Gastroesophageal sphincter (tissue), 3 donors: ENCODE results near the gene GPHN.

ENCODE experiments used
- EP300 ChIP-seq: sonication (generic); formaldehyde crosslinking; IDR thresholded peaks from one replicate; pipeline ENCODE4 v1.6.1; 2017; ENCODE audit warnings: antibody characterized with exemption, mild to moderate bottlenecking
- POLR2A ChIP-seq, 2 donors: fragments of 450-650 bp; IDR thresholded peaks; one replicate each; pipeline ENCODE4 v1.6.1; 2017; ENCODE audit warnings: antibody characterized with exemption in 2 of 2, mild to moderate bottlenecking in 2 of 2, moderate library complexity in 1 of 2
- TF ChIP-seq, protein P1 (sequence below), 4 experiments: fragments of 200-600 bp in 2 of 4; fragments of 450-650 bp in 2 of 4; sonication (generic) in 1 of 4; IDR thresholded peaks; one replicate each; pipeline ENCODE4 v1.5.1; 2017 to 2019; ENCODE audit warnings: antibody characterized with exemption in 4 of 4, mild to moderate bottlenecking in 2 of 4, moderate library complexity in 2 of 4

DNA sequence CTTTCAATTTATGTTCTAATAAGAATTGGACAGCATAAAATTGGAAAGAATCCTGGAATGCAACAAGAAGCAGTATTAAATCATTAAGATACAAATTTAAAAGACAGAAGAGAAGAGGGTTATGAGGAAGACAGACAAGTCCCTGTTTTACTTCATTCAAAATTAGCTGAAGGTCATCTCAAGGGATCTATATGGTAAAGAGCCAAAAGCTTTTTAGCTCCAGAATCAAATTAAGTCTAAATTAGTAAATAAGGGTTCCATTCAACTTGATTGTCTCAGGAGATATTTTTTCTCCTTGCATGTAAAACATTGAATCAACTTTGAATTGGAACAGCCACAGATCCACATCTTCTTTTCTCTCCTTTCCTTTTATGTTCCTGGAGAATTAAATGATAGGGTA lies 14.2 kb upstream of the GPHN start:
- TF ChIP-seq, protein P1, sequence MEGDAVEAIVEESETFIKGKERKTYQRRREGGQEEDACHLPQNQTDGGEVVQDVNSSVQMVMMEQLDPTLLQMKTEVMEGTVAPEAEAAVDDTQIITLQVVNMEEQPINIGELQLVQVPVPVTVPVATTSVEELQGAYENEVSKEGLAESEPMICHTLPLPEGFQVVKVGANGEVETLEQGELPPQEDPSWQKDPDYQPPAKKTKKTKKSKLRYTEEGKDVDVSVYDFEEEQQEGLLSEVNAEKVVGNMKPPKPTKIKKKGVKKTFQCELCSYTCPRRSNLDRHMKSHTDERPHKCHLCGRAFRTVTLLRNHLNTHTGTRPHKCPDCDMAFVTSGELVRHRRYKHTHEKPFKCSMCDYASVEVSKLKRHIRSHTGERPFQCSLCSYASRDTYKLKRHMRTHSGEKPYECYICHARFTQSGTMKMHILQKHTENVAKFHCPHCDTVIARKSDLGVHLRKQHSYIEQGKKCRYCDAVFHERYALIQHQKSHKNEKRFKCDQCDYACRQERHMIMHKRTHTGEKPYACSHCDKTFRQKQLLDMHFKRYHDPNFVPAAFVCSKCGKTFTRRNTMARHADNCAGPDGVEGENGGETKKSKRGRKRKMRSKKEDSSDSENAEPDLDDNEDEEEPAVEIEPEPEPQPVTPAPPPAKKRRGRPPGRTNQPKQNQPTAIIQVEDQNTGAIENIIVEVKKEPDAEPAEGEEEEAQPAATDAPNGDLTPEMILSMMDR (IDR thresholded peaks at IDR 0.05), result no peak
- TF ChIP-seq POLR2A (IDR thresholded peaks at IDR 0.05) (no peak), EP300 (no peak)
